ENCODE results near the gene PRG3. TPM values are rescaled to one million over a fixed set of nuclear protein-coding genes. Genes with fewer than 3 reads are reported as not detected.

PRG3 gene
- total RNA-seq, 1 experiment from 2014 or later: not detected

GRCh38 chr11:57406337-57406904 is 25.5 kb upstream of the PRG3 start:
- ChIA-PET CTCF (no interaction called here), POLR2A (no interaction called here)
- in situ Hi-C loops (cut with HindIII; ENCODE audit: low pct_unique_long_range_greater_than_20kb, low sequenced_read_pairs) (no loop called here), intact Hi-C loops (cut with micrococcal nuclease; ENCODE audit: unreplicated experiment) (no loop called here)
- DNase-seq (ENCODE audit: low read depth, low spot score) (no peak), ATAC-seq (no peak)
- H3K36me3 ChIP-seq (ENCODE audit: control insufficient read depth, insufficient read depth, low read length): no peaks in the 10 kb centered on the region
- TF ChIP-seq REST (IDR thresholded peaks at IDR 0.05; ENCODE audit: insufficient read depth in 1 of 2, low read depth in 2 of 2, low read length in 1 of 2): no peak
- TF ChIP-seq TCF7L2 (IDR thresholded peaks at IDR 0.05; ENCODE audit: low read depth, low read length): no peak
- no peak for TF ChIP-seq SIN3A (IDR thresholded peaks at IDR 0.05; ENCODE audit: borderline replicate concordance, insufficient read depth, low read depth, low read length)
- no peak for TF ChIP-seq CTCF (IDR thresholded peaks at IDR 0.05)
- no peak for TF ChIP-seq POLR2AphosphoS5 (IDR thresholded peaks at IDR 0.05; ENCODE audit: low read depth, low read length)
- no peaks in the 10 kb centered on the region for H3K9me3 ChIP-seq (ENCODE audit: control insufficient read depth, insufficient read depth, low read depth, low read length)
- no TSS peak for BruUV-seq (replicated peaks)
- no peak overlapping the region for H3K4me3 ChIP-seq (ENCODE audit: low read depth in 2 of 2, low read length in 2 of 2)
- no peaks in the 10 kb centered on the region for H3K27me3 ChIP-seq (ENCODE audit: control insufficient read depth, insufficient read depth, low read length)
- no peak overlapping the region for H3K27ac ChIP-seq (ENCODE audit: low read length)
- H3K4me1 ChIP-seq (ENCODE audit: control insufficient read depth, insufficient read depth, low read length): peaks cover 3% of the 10 kb centered on the region; the same call in 1 of the 2 replicates

- ATAC-seq (no peak), DNase-seq (ENCODE audit: low read depth, low spot score) (no peak)
- no TSS peak for BruUV-seq (replicated peaks)
- Histone ChIP-seq H3K36me3 (ENCODE audit: control insufficient read depth, insufficient read depth, low read length) (no peaks in the 10 kb centered on the region), H3K9me3 (ENCODE audit: control insufficient read depth, insufficient read depth, low read depth, low read length) (no peaks in the 10 kb centered on the region), H3K4me1 (ENCODE audit: control insufficient read depth, insufficient read depth, low read length) (peaks cover 3% of the 10 kb centered on the region; the same call in 1 of the 2 replicates), H3K27me3 (ENCODE audit: control insufficient read depth, insufficient read depth, low read length) (no peaks in the 10 kb centered on the region), H3K27ac (ENCODE audit: low read length) (no peak overlapping the region), H3K4me3 (ENCODE audit: low read depth in 2 of 2, low read length in 2 of 2) (no peak overlapping the region)
- in situ Hi-C loops (cut with HindIII; ENCODE audit: low pct_unique_long_range_greater_than_20kb, low sequenced_read_pairs): no loop called here
- CTCF ChIA-PET: interaction anchor here (0.6 kb wide), 1 partner anchor 482 kb away, joined by 3 read pairs; no protein-coding TSS in a partner anchor
- intact Hi-C loops (cut with micrococcal nuclease; ENCODE audit: unreplicated experiment): no loop called here
- TF ChIP-seq POLR2AphosphoS5 (IDR thresholded peaks at IDR 0.05; ENCODE audit: low read depth, low read length): no peak
- no peak for TF ChIP-seq REST (IDR thresholded peaks at IDR 0.05; ENCODE audit: insufficient read depth in 1 of 2, low read depth in 2 of 2, low read length in 1 of 2)
- TF ChIP-seq CTCF (IDR thresholded peaks at IDR 0.05): no peak
- TF ChIP-seq SIN3A (IDR thresholded peaks at IDR 0.05; ENCODE audit: borderline replicate concordance, insufficient read depth, low read depth, low read length): no peak
- POLR2A ChIA-PET: no interaction called here
These were observed 24.4 kb upstream of the PRG3 start for GRCh38 chr11:57405271-57405860.

Measured in Panc1 (cell line).